Activated B cell treated with CpG ODN at 0.5 μM for 24 hours (primary cell): ENCODE measurements around the gene UCP1. TPM values are rescaled to one million over a fixed set of nuclear protein-coding genes. Genes with fewer than 3 reads are reported as not detected.

Experiments used
- ATAC-seq: fragments of 200-7000 bp; cut with Tn5 transposase; one replicate; pipeline ENCODE4 v1.10.0; 2021; ENCODE audit warnings: low read depth, mild to moderate bottlenecking, moderate library complexity
- CTCF ChIA-PET: fragments of 350-600 bp; sonication (Branson Sonifier 250); formaldehyde crosslinking; loops from one replicate; lab custom pipeline; 2021; ENCODE audit warnings: antibody characterized with exemption; lab: Charles Lee
- POLR2A ChIA-PET: fragments of 350-600 bp; sonication (Branson Sonifier 250); formaldehyde crosslinking; loops from one replicate; lab custom pipeline; 2021; ENCODE audit warnings: antibody characterized with exemption; lab: Charles Lee
- DNase-seq: peaks from one replicate; pipeline ENCODE4 v3.0.0; 2022
- H3K27ac Mint-ChIP-seq: one replicate; pipeline ENCODE4 v1.8.0; 2020; ENCODE audit warnings: mixed read lengths
- H3K27me3 Mint-ChIP-seq: one replicate; pipeline ENCODE4 v1.8.0; 2021; ENCODE audit warnings: mixed read lengths
- H3K36me3 Mint-ChIP-seq: one replicate; pipeline ENCODE4 v1.8.0; 2021; ENCODE audit warnings: low read depth, mixed read lengths
- H3K4me1 Mint-ChIP-seq: one replicate; pipeline ENCODE4 v1.8.0; 2021; ENCODE audit warnings: mixed read lengths
- H3K4me3 Mint-ChIP-seq: one replicate; pipeline ENCODE4 v1.8.0; 2020; ENCODE audit warnings: mild to moderate bottlenecking, mixed read lengths
- H3K9me3 Mint-ChIP-seq: one replicate; pipeline ENCODE4 v1.8.0; 2020; ENCODE audit warnings: mixed read lengths
- CTCF ChIP-seq: fragments of 200-600 bp; IDR thresholded peaks from one replicate; pipeline ENCODE4 v1.8.0; 2022; ENCODE audit warnings: antibody characterized with exemption, mild to moderate bottlenecking
- intact Hi-C: fragments of 100-400 bp; cut with micrococcal nuclease; formaldehyde crosslinking; loops from one replicate; pipeline ENCODE4 v1.15.1; 2024
- total RNA-seq: library from RNA; stranded (reverse); gene quantifications from 2 replicates; pipeline ENCODE4 v1.2.3, GENCODE V29; 2022

The UCP1 gene
- total RNA-seq, 1 donor from 2014 or later = not detected

- Mint-ChIP-seq H3K4me3 (no peak overlapping the region), H3K27me3 (peaks cover 8% of the 10 kb centered on the region), H3K9me3 (no peaks in the 10 kb centered on the region), H3K27ac (no peak overlapping the region), H3K36me3 (no peaks in the 10 kb centered on the region), H3K4me1 (no peaks in the 10 kb centered on the region)
- ChIA-PET CTCF (interaction anchor here (1.2 kb wide), 1 partner anchor 243 kb away, joined by 3 read pairs; no protein-coding TSS in a partner anchor), POLR2A (no interaction called here)
- no peak for DNase-seq
- TF ChIP-seq CTCF = no peak
- intact Hi-C loops = no loop called here
- no peak for ATAC-seq
Observed at GRCh38 chr4:140602714-140603113, 34.0 kb upstream of the UCP1 start.

- Mint-ChIP-seq H3K36me3 (no peaks in the 10 kb centered on the region), H3K9me3 (no peaks in the 10 kb centered on the region), H3K27me3 (peaks cover 1% of the 10 kb centered on the region), H3K4me1 (no peaks in the 10 kb centered on the region), H3K27ac (no peak overlapping the region), H3K4me3 (no peak overlapping the region)
- ChIA-PET POLR2A (no interaction called here), CTCF (interaction anchor here (1.7 kb wide), 1 partner anchor 8 kb away, joined by 8 read pairs; no protein-coding TSS in a partner anchor)
- ATAC-seq (no peak), DNase-seq (no peak)
- intact Hi-C loops = no loop called here
- TF ChIP-seq CTCF = no peak
Observed at GRCh38 chr4:140600408-140600807, 31.6 kb upstream of the UCP1 start.

GRCh38 chr4:140595065-140595464 lies 26.3 kb upstream of the UCP1 start:
- no peaks in the 10 kb centered on the region for H3K36me3 Mint-ChIP-seq
- no peak for TF ChIP-seq CTCF
- no peaks in the 10 kb centered on the region for H3K9me3 Mint-ChIP-seq
- DNase-seq = no peak
- H3K27me3 Mint-ChIP-seq = peaks cover 29% of the 10 kb centered on the region
- H3K4me3 Mint-ChIP-seq = no peak overlapping the region
- no peaks in the 10 kb centered on the region for H3K4me1 Mint-ChIP-seq
- intact Hi-C loops = loop anchor here (1.0 kb wide), 2 partner anchors 256 to 289 kb away; no protein-coding TSS in a partner anchor
- POLR2A ChIA-PET = no interaction called here
- ATAC-seq = peak; percentile 70
- CTCF ChIA-PET = interaction anchor here (1.2 to 1.9 kb wide), 4 partner anchors 10 to 293 kb away, joined by 5 to 14 read pairs (median 8); no protein-coding TSS in a partner anchor
- no peak overlapping the region for H3K27ac Mint-ChIP-seq

GRCh38 chr4:140584439-140584838 lies 15.7 kb upstream of the UCP1 start:
- TF ChIP-seq CTCF = no peak
- ChIA-PET CTCF (interaction anchor here (1.2 to 1.6 kb wide), 2 partner anchors 10 to 13 kb away, joined by 3 to 5 read pairs; no protein-coding TSS in a partner anchor), POLR2A (no interaction called here)
- ATAC-seq (no peak), DNase-seq (no peak)
- Mint-ChIP-seq H3K9me3 (no peaks in the 10 kb centered on the region), H3K27ac (no peak overlapping the region), H3K4me1 (no peaks in the 10 kb centered on the region), H3K36me3 (no peaks in the 10 kb centered on the region), H3K27me3 (peaks cover 7% of the 10 kb centered on the region), H3K4me3 (no peak overlapping the region)
- intact Hi-C loops = no loop called here

GRCh38 chr4:140581078-140581477 lies 12.3 kb upstream of the UCP1 start:
- H3K27ac Mint-ChIP-seq = no peak overlapping the region
- no peaks in the 10 kb centered on the region for H3K9me3 Mint-ChIP-seq
- intact Hi-C loops = no loop called here
- no peaks in the 10 kb centered on the region for H3K4me1 Mint-ChIP-seq
- TF ChIP-seq CTCF = no peak
- no peak for DNase-seq
- H3K4me3 Mint-ChIP-seq = no peak overlapping the region
- no peaks in the 10 kb centered on the region for H3K36me3 Mint-ChIP-seq
- H3K27me3 Mint-ChIP-seq = peaks cover 31% of the 10 kb centered on the region
- ChIA-PET CTCF (no interaction called here), POLR2A (no interaction called here)
- no peak for ATAC-seq
